NB4 (cell line): Measurements from ENCODE around the gene TLK1.

Experiments used
- DNase-seq: peaks from one replicate; pipeline ENCODE4 v3.0.0; 2010; ENCODE audit warnings: low read depth
- H3K4me3 ChIP-seq: one replicate; pipeline ENCODE4 v1.5.1; 2011; ENCODE audit warnings: mild to moderate bottlenecking, low read depth, low read length, moderate library complexity
- CTCF ChIP-seq: IDR thresholded peaks from one replicate; pipeline ENCODE4 v1.5.1; 2012; ENCODE audit warnings: low read depth, low read length
- MYC ChIP-seq: IDR thresholded peaks from 2 replicates; pipeline ENCODE4 v1.6.1; 2011; ENCODE audit warnings: low read depth, low read length
- POLR2A ChIP-seq: IDR thresholded peaks from 2 replicates; pipeline ENCODE4 v1.6.1; 2011; ENCODE audit warnings: mild to moderate bottlenecking; ENCODE audit not compliant: insufficient read length; ENCODE audit errors: extremely low read depth
- TF ChIP-seq, protein P1 (sequence below): IDR thresholded peaks from 2 replicates; pipeline ENCODE4 v1.6.1; 2011; ENCODE audit warnings: low read depth, low read length

Gene TLK1

GRCh38 chr2:171149986-171150693 lies 10.6 kb downstream of the TLK1 start:
- no peak overlapping the region for H3K4me3 ChIP-seq
- no peak for TF ChIP-seq MYC
- TF ChIP-seq CTCF, result no peak
- no peak for TF ChIP-seq POLR2A
- TF ChIP-seq, protein P1, sequence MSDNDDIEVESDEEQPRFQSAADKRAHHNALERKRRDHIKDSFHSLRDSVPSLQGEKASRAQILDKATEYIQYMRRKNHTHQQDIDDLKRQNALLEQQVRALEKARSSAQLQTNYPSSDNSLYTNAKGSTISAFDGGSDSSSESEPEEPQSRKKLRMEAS, result no peak
- DNase-seq, result peak; percentile 31

GRCh38 chr2:171149171-171149938 lies 11.3 kb downstream of the TLK1 start:
- TF ChIP-seq POLR2A (no peak), CTCF (no peak), MYC (no peak)
- TF ChIP-seq, protein P1, result no peak
- DNase-seq, result no peak
- H3K4me3 ChIP-seq, result no peak overlapping the region

- H3K4me3 ChIP-seq, result no peak overlapping the region
- TF ChIP-seq CTCF, result no peak
- TF ChIP-seq MYC, result no peak
- TF ChIP-seq, protein P1, result no peak
- no peak for TF ChIP-seq POLR2A
- no peak for DNase-seq
Observed at GRCh38 chr2:171147081-171147480, 13.6 kb downstream of the TLK1 start.

- H3K4me3 ChIP-seq, result no peak overlapping the region
- TF ChIP-seq CTCF, result no peak
- peak; percentile 88 for DNase-seq
Observed at GRCh38 chr2:171146633-171147032, 14.1 kb downstream of the TLK1 start.

DNA sequence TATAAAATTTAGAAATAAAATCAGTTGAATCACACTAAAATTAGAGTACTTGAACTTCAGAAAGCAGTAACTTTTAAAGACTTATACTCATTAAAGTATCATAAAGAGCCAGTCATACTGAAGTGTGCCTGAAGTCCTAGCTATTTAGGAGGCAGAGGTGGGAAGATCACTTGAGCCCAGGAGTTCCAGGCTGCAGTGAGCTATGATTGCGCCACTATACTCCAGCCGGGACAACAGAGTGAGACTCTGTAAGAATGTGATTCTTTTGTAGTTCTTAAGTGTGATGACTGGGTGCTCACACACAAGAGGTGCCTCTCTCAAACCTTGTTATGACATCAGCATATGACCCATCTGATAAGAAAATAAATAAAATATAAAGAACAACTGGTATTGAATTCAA lies 14.6 kb downstream of the TLK1 start:
- H3K4me3 ChIP-seq, result no peak overlapping the region
- TF ChIP-seq, protein P1, result no peak
- TF ChIP-seq CTCF (no peak), POLR2A (no peak)
- no peak for DNase-seq
